ENCODE measurements around the gene LINC01488. TPM values are rescaled to one million over a fixed set of nuclear protein-coding genes. Genes with fewer than 3 reads are reported as not detected.

LINC01488 gene
- not detected for total RNA-seq

DNA sequence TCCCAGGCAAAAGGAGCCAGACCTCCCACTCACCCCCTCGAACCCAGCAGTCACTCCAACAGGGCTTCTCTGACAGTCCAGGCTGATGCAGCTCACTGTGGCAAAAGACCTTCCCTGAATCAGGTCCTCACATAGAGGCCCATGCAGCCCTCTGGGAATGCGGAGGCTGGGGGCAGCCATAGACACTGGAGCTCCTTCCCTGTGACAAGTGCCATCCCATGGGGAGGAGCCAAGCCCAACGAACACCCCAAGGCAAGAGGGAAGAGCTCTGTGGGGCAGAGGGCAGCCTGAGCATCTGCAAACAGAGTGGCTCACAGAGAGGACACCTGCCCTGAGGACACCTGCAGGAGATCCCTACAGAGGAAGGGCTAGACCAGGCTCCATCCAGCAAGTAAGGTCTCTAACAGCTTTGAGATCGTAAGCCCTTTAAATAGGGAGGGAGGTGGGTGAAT is at the start of gene LINC01488:
Gene LINC01488 (plus strand): TSS at position 271 of the 452 bp plus-strand sequence.
- no peak within 1 kb of the TSS for H3K27ac Mint-ChIP-seq
- no peaks in the 10 kb centered on the region for H3K36me3 Mint-ChIP-seq (ENCODE audit: insufficient read depth in 2 of 2)
- DNase-seq (no peak), ATAC-seq (replicated peaks in 1 of 2) (no peak)
- H3K4me1 Mint-ChIP-seq (ENCODE audit: low read depth) = no peaks in the 10 kb centered on the region
- no peaks in the 10 kb centered on the region for H3K27me3 Mint-ChIP-seq (ENCODE audit: low read depth)
- no peak within 1 kb of the TSS for H3K4me3 Mint-ChIP-seq
- no peaks in the 10 kb centered on the region for H3K9me3 Mint-ChIP-seq

DNA sequence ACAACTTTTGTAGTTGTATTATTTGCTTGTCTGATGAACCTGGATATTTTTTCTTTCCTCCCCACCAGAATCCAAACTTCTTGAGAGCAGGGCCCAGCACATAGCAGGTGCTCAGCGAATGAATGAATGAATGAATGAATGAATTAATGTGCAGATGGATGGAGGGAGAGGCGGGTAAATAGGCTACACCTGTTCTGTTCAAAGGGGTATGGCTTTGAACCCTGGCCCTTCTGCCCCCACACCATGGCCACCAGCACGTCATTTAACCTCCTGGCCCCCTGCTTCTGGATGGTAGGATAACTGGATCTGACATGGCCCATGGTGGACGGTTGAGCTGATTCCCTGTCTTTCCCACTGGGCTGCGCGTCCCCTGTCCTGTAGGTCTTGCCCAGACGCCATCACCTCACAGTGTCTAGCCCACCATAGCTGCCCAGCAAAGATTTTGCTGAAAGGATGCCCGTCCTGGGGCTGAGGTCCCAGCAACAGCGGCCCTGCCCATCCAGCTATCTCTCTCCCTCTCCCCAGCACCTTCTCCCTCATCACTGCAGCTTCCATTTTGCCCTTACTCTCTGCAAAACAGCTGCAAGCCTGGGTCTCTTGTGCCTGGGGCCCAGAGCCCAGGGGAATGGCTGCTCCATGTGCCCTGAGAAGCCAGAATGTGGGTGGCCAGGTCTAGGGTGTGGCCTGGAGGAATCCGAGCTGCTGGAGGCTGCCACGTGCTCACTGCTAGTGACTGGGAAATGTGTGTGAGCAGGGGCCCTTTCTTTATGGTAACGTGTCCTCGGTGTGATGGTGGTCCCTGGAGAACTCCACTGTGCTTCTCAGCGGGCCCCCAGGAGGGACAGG is 49.3 kb upstream of the LINC01488 start:
- H3K4me1 Mint-ChIP-seq (ENCODE audit: low read depth) = no peaks in the 10 kb centered on the region
- H3K4me3 Mint-ChIP-seq = no peak overlapping the region
- H3K9me3 Mint-ChIP-seq = no peaks in the 10 kb centered on the region
- H3K27ac Mint-ChIP-seq = no peak overlapping the region
- DNase-seq = no peak
- peaks cover 27% of the 10 kb centered on the region for H3K27me3 Mint-ChIP-seq (ENCODE audit: low read depth)
- no peak for ATAC-seq (replicated peaks in 1 of 2)
- H3K36me3 Mint-ChIP-seq (ENCODE audit: insufficient read depth in 2 of 2) = no peaks in the 10 kb centered on the region

DNA sequence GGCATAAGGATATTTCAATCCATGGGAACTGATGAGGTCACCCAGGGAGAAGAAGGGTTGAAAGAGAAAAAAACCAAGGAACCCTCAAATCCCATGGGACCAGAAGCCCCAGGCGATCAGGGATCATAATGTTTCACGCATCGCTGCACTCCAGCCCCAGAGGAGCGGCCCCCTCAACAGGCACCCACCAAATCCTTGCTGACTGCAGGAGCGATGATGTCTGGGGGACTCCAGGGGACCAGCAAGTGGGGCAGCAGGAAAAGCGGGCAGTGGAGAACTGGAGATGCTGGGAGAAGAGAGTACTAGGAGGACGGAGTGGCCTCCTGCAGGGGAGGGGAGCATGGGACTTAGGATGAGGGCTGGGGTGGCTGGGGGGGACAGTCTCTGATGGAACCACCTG is 47.7 kb upstream of the LINC01488 start:
- peaks cover 21% of the 10 kb centered on the region for H3K27me3 Mint-ChIP-seq (ENCODE audit: low read depth)
- H3K9me3 Mint-ChIP-seq = no peaks in the 10 kb centered on the region
- no peaks in the 10 kb centered on the region for H3K4me1 Mint-ChIP-seq (ENCODE audit: low read depth)
- H3K36me3 Mint-ChIP-seq (ENCODE audit: insufficient read depth in 2 of 2) = no peaks in the 10 kb centered on the region
- H3K4me3 Mint-ChIP-seq = no peak overlapping the region
- ATAC-seq (replicated peaks in 1 of 2) (no peak), DNase-seq (no peak)
- H3K27ac Mint-ChIP-seq = no peak overlapping the region

- Mint-ChIP-seq H3K9me3 (no peaks in the 10 kb centered on the region), H3K36me3 (ENCODE audit: insufficient read depth in 2 of 2) (no peaks in the 10 kb centered on the region), H3K27me3 (ENCODE audit: low read depth) (peaks cover 19% of the 10 kb centered on the region), H3K4me3 (no peak overlapping the region), H3K27ac (no peak overlapping the region), H3K4me1 (ENCODE audit: low read depth) (no peaks in the 10 kb centered on the region)
- DNase-seq (no peak), ATAC-seq (replicated peaks in 1 of 2) (no peak)
These were observed 47.0 kb upstream of the LINC01488 start for GRCh38 chr11:69434471-69434931.

- peaks cover 20% of the 10 kb centered on the region for H3K27me3 Mint-ChIP-seq (ENCODE audit: low read depth)
- H3K9me3 Mint-ChIP-seq = no peaks in the 10 kb centered on the region
- DNase-seq (no peak), ATAC-seq (replicated peaks in 1 of 2) (no peak)
- H3K36me3 Mint-ChIP-seq (ENCODE audit: insufficient read depth in 2 of 2) = no peaks in the 10 kb centered on the region
- no peak overlapping the region for H3K27ac Mint-ChIP-seq
- H3K4me1 Mint-ChIP-seq (ENCODE audit: low read depth) = no peaks in the 10 kb centered on the region
- no peak overlapping the region for H3K4me3 Mint-ChIP-seq
These were observed 46.1 kb upstream of the LINC01488 start for GRCh38 chr11:69435161-69435986.

GRCh38 chr11:69436041-69436982 is 45.2 kb upstream of the LINC01488 start:
- H3K27me3 Mint-ChIP-seq (ENCODE audit: low read depth) = peaks cover 20% of the 10 kb centered on the region
- H3K9me3 Mint-ChIP-seq = no peaks in the 10 kb centered on the region
- no peaks in the 10 kb centered on the region for H3K36me3 Mint-ChIP-seq (ENCODE audit: insufficient read depth in 2 of 2)
- H3K4me3 Mint-ChIP-seq = no peak overlapping the region
- ATAC-seq (replicated peaks in 1 of 2) (no peak), DNase-seq (no peak)
- no peaks in the 10 kb centered on the region for H3K4me1 Mint-ChIP-seq (ENCODE audit: low read depth)
- no peak overlapping the region for H3K27ac Mint-ChIP-seq

GRCh38 chr11:69437001-69437875 is 44.2 kb upstream of the LINC01488 start:
- Mint-ChIP-seq H3K9me3 (no peaks in the 10 kb centered on the region), H3K27me3 (ENCODE audit: low read depth) (peaks cover 20% of the 10 kb centered on the region), H3K36me3 (ENCODE audit: insufficient read depth in 2 of 2) (no peaks in the 10 kb centered on the region), H3K27ac (no peak overlapping the region), H3K4me1 (ENCODE audit: low read depth) (peaks cover 3% of the 10 kb centered on the region), H3K4me3 (no peak overlapping the region)
- DNase-seq (no peak), ATAC-seq (replicated peaks in 1 of 2) (no peak)

GRCh38 chr11:69437876-69438205 is 43.6 kb upstream of the LINC01488 start:
- no peak for ATAC-seq (replicated peaks in 1 of 2)
- Mint-ChIP-seq H3K36me3 (ENCODE audit: insufficient read depth in 2 of 2) (no peaks in the 10 kb centered on the region), H3K9me3 (no peaks in the 10 kb centered on the region), H3K4me3 (no peak overlapping the region), H3K27me3 (ENCODE audit: low read depth) (peaks cover 20% of the 10 kb centered on the region), H3K27ac (no peak overlapping the region), H3K4me1 (ENCODE audit: low read depth) (peaks cover 9% of the 10 kb centered on the region)
- DNase-seq = no peak

- Mint-ChIP-seq H3K4me1 (ENCODE audit: low read depth) (peaks cover 13% of the 10 kb centered on the region), H3K36me3 (ENCODE audit: insufficient read depth in 2 of 2) (no peaks in the 10 kb centered on the region), H3K27me3 (ENCODE audit: low read depth) (peaks cover 15% of the 10 kb centered on the region), H3K4me3 (no peak overlapping the region), H3K9me3 (no peaks in the 10 kb centered on the region), H3K27ac (no peak overlapping the region)
- DNase-seq (no peak), ATAC-seq (replicated peaks in 1 of 2) (no peak)
These were observed 43.1 kb upstream of the LINC01488 start for GRCh38 chr11:69438286-69438920.

DNA sequence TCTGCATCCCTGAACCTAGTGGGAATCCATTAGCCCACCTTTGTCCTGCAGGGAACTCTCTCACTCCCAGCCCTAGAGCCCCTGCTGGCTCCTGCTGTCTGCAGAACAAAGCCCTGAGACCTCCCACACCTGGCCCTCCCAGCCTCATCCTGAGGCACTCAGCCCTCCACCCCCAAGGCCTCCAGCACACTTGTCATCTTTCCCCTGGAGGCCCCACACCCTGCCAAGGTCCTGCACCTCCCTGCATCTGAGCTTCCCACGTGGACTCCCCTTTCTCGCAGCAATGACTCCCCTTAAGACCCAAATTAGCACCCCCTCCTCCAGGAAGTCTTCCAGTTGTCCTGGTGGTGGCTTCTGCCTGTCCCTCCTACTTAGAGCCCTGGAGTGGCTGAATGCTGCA is 42.3 kb upstream of the LINC01488 start:
- H3K36me3 Mint-ChIP-seq (ENCODE audit: insufficient read depth in 2 of 2) = no peaks in the 10 kb centered on the region
- DNase-seq = no peak
- no peaks in the 10 kb centered on the region for H3K9me3 Mint-ChIP-seq
- H3K4me3 Mint-ChIP-seq = no peak overlapping the region
- no peak for ATAC-seq (replicated peaks in 1 of 2)
- H3K27me3 Mint-ChIP-seq (ENCODE audit: low read depth) = peaks cover 11% of the 10 kb centered on the region
- H3K27ac Mint-ChIP-seq = no peak overlapping the region
- peaks cover 18% of the 10 kb centered on the region for H3K4me1 Mint-ChIP-seq (ENCODE audit: low read depth)

- peaks cover 8% of the 10 kb centered on the region for H3K27me3 Mint-ChIP-seq (ENCODE audit: low read depth)
- ATAC-seq (replicated peaks in 1 of 2) (no peak), DNase-seq (no peak)
- H3K36me3 Mint-ChIP-seq (ENCODE audit: insufficient read depth in 2 of 2) = no peaks in the 10 kb centered on the region
- H3K4me3 Mint-ChIP-seq = no peak overlapping the region
- H3K4me1 Mint-ChIP-seq (ENCODE audit: low read depth) = peaks cover 22% of the 10 kb centered on the region
- no peak overlapping the region for H3K27ac Mint-ChIP-seq
- H3K9me3 Mint-ChIP-seq = no peaks in the 10 kb centered on the region
These were observed 41.6 kb upstream of the LINC01488 start for GRCh38 chr11:69439651-69440464.
